Upper lobe of left lung (tissue), 6 donors: ENCODE measurements around the gene P2RY13. TPM values are rescaled to one million over a fixed set of nuclear protein-coding genes. Genes with fewer than 3 reads are reported as not detected.

Experiments
- ATAC-seq, 2 donors: fragments of 200-7000 bp; cut with Tn5 transposase; one replicate each; pipeline ENCODE4 v1.9.1; 2022; ENCODE audit warnings: mild to moderate bottlenecking in 2 of 2, moderate library complexity in 2 of 2; ENCODE audit not compliant: low FRiP score in 2 of 2
- DNase-seq, 2 donors: peaks; one replicate each; pipeline ENCODE4 v3.0.0-alpha.2; 2019 to 2020
- H3K27ac ChIP-seq, 4 donors: fragments of 200-600 bp; sonication (generic); one replicate each; pipeline ENCODE4 v1.5.1; 2016 to 2019
- H3K27me3 ChIP-seq, 4 donors: fragments of 200-600 bp; sonication (generic); one replicate each; pipeline ENCODE4 v1.5.1; 2017 to 2019
- H3K36me3 ChIP-seq, 4 donors: fragments of 200-600 bp; sonication (generic); one replicate each; pipeline ENCODE4 v1.5.1; 2016 to 2019
- H3K4me1 ChIP-seq, 4 donors: fragments of 200-600 bp; sonication (generic); one replicate each; pipeline ENCODE4 v1.5.1; 2018 to 2019
- H3K4me3 ChIP-seq, 4 donors: fragments of 200-600 bp; sonication (generic); one replicate each; pipeline ENCODE4 v1.5.1; 2017 to 2019; ENCODE audit warnings: mild to moderate bottlenecking in 2 of 4, moderate library complexity in 1 of 4
- H3K9me3 ChIP-seq, 4 donors: fragments of 200-600 bp; sonication (generic); one replicate each; pipeline ENCODE4 v1.5.1; 2018 to 2019
- CTCF ChIP-seq, 6 experiments: fragments of 450-650 bp in 4 of 6; fragments of 200-600 bp in 2 of 6; sonication (generic) in 2 of 6; IDR thresholded peaks; one replicate each; pipeline ENCODE4 v1.5.1; 2016 to 2019; ENCODE audit warnings: antibody characterized with exemption in 6 of 6
- EP300 ChIP-seq, 4 donors: sonication (generic); formaldehyde crosslinking; IDR thresholded peaks; one replicate each; pipeline ENCODE4 v1.5.1; 2017; ENCODE audit warnings: antibody characterized with exemption in 4 of 4, control low read depth in 2 of 4
- POLR2A ChIP-seq, 4 donors: fragments of 450-650 bp; IDR thresholded peaks; one replicate each; pipeline ENCODE4 v1.5.1; 2016 to 2017; ENCODE audit warnings: antibody characterized with exemption in 4 of 4, mild to moderate bottlenecking in 2 of 4
- POLR2AphosphoS5 ChIP-seq, 2 donors: sonication (generic); formaldehyde crosslinking; IDR thresholded peaks; one replicate each; pipeline ENCODE4 v1.5.1; 2017; ENCODE audit warnings: antibody characterized with exemption in 2 of 2
- WGBS, 2 donors: methylation state at CpG; one replicate each; pipeline ENCODE4 v1.1.5; 2017 to 2018; 5-methylcytosine and 5-hydroxymethylcytosine counted together
- total RNA-seq, 6 donors: library from RNA; depleted of rRNA in 4 of 6; stranded (reverse); fragments of >200 nt in 4 of 6; gene quantifications; one replicate each; pipeline versions ENCODE4 v1.1.0 to v1.2.1, GENCODE V29; 2016 to 2021
- donor health status: DM: no; HTN: no; CAD: no; lungs with moderate emphysema.
- donor health status: DM: no; HTN: yes; CAD: no; lungs with severe emphysema.

Gene P2RY13
- total RNA-seq, 6 donors from 2014 or later: 0.67 to 13.4 (median 3.2) TPM

GRCh38 chr3:151351648-151352047, 22.3 kb upstream of the P2RY13 start:
- Histone ChIP-seq H3K36me3 (no peaks in the 10 kb centered on the region), H3K27me3 (no peaks in the 10 kb centered on the region), H3K9me3 (no peaks in the 10 kb centered on the region), H3K27ac (peak overlapping the region in 3 of 4 donors; percentile 38 to 61 (median 61)), H3K4me1 (no peaks in the 10 kb centered on the region), H3K4me3 (no peak overlapping the region)
- ATAC-seq (peak in 1 of 2 donors; percentile 45), DNase-seq (no peak)
- TF ChIP-seq CTCF (IDR thresholded peaks at IDR 0.05) (no peak), EP300 (IDR thresholded peaks at IDR 0.05) (no peak), POLR2A (IDR thresholded peaks at IDR 0.05) (no peak), POLR2AphosphoS5 (IDR thresholded peaks at IDR 0.05) (no peak)
- 68 to 79% methylated on average over 4 of the region's 4 CpGs for WGBS, 2 donors

- no peak overlapping the region for H3K4me3 ChIP-seq
- peak overlapping the region in 3 of 4 donors; percentile 38 to 61 (median 61) for H3K27ac ChIP-seq
- H3K4me1 ChIP-seq: no peaks in the 10 kb centered on the region
- DNase-seq (no peak), ATAC-seq (peak in 1 of 2 donors; percentile 55)
- H3K36me3 ChIP-seq: no peaks in the 10 kb centered on the region
- TF ChIP-seq POLR2AphosphoS5 (IDR thresholded peaks at IDR 0.05) (no peak), CTCF (IDR thresholded peaks at IDR 0.05) (no peak), POLR2A (IDR thresholded peaks at IDR 0.05) (no peak), EP300 (IDR thresholded peaks at IDR 0.05) (no peak)
- H3K9me3 ChIP-seq: no peaks in the 10 kb centered on the region
- H3K27me3 ChIP-seq: no peaks in the 10 kb centered on the region
- WGBS, 2 donors: 92 to 96% methylated on average over 1 of the region's 1 CpG
These were observed 21.9 kb upstream of the P2RY13 start for GRCh38 chr3:151351219-151351618.

- H3K27ac ChIP-seq: peak overlapping the region in 1 of 4 donors; percentile 61
- ATAC-seq (no peak), DNase-seq (no peak)
- no peak for TF ChIP-seq POLR2AphosphoS5 (IDR thresholded peaks at IDR 0.05)
- TF ChIP-seq EP300 (IDR thresholded peaks at IDR 0.05): no peak
- no peak for TF ChIP-seq CTCF (IDR thresholded peaks at IDR 0.05)
- no peak for TF ChIP-seq POLR2A (IDR thresholded peaks at IDR 0.05)
- H3K36me3 ChIP-seq: no peaks in the 10 kb centered on the region
- no peaks in the 10 kb centered on the region for H3K9me3 ChIP-seq
- 31 to 41% methylated on average over 1 of the region's 1 CpG for WGBS, 2 donors
- H3K27me3 ChIP-seq: no peaks in the 10 kb centered on the region
- no peak overlapping the region for H3K4me3 ChIP-seq
- H3K4me1 ChIP-seq: no peaks in the 10 kb centered on the region
These were observed 21.3 kb upstream of the P2RY13 start for GRCh38 chr3:151350656-151351055.

GRCh38 chr3:151347432-151347831, 18.1 kb upstream of the P2RY13 start:
- peak overlapping the region in 3 of 4 donors; percentile 62 to 73 (median 72) for H3K27ac ChIP-seq
- WGBS, 2 donors: 44 to 64% methylated on average over 6 of the region's 6 CpGs
- H3K4me3 ChIP-seq: no peak overlapping the region
- H3K9me3 ChIP-seq: no peaks in the 10 kb centered on the region
- H3K36me3 ChIP-seq: no peaks in the 10 kb centered on the region
- ATAC-seq (peak; percentile 83 to 84), DNase-seq (peak in 1 of 2 donors; percentile 65)
- no peaks in the 10 kb centered on the region for H3K27me3 ChIP-seq
- H3K4me1 ChIP-seq: no peaks in the 10 kb centered on the region
- TF ChIP-seq CTCF (IDR thresholded peaks at IDR 0.05) (no peak), POLR2AphosphoS5 (IDR thresholded peaks at IDR 0.05) (peak; percentile 37 to 68), POLR2A (IDR thresholded peaks at IDR 0.05) (no peak), EP300 (IDR thresholded peaks at IDR 0.05) (no peak)

- ATAC-seq (peak; percentile 65 to 67), DNase-seq (no peak)
- peak overlapping the region; percentile 44 to 73 (median 67) for H3K27ac ChIP-seq
- peak overlapping the region in 1 of 4 donors; percentile 1 for H3K4me3 ChIP-seq
- no peaks in the 10 kb centered on the region for H3K9me3 ChIP-seq
- H3K27me3 ChIP-seq: no peaks in the 10 kb centered on the region
- no peaks in the 10 kb centered on the region for H3K4me1 ChIP-seq
- 53 to 56% methylated on average over 3 of the region's 3 CpGs for WGBS, 2 donors
- H3K36me3 ChIP-seq: no peaks in the 10 kb centered on the region
- TF ChIP-seq CTCF (IDR thresholded peaks at IDR 0.05) (no peak), POLR2AphosphoS5 (IDR thresholded peaks at IDR 0.05) (peak; percentile 8 to 39), POLR2A (IDR thresholded peaks at IDR 0.05) (no peak), EP300 (IDR thresholded peaks at IDR 0.05) (no peak)
These were observed 16.9 kb upstream of the P2RY13 start for GRCh38 chr3:151346292-151346691.
